GM12801 (cell line): ENCODE data around the gene SUOX.

Experiments
- TF ChIP-seq, protein P1 (sequence below): IDR thresholded peaks from one replicate; pipeline ENCODE4 v1.5.1; 2011; ENCODE audit warnings: control low read depth; ENCODE audit not compliant: insufficient read length; ENCODE audit errors: extremely low read depth

SUOX gene

DNA sequence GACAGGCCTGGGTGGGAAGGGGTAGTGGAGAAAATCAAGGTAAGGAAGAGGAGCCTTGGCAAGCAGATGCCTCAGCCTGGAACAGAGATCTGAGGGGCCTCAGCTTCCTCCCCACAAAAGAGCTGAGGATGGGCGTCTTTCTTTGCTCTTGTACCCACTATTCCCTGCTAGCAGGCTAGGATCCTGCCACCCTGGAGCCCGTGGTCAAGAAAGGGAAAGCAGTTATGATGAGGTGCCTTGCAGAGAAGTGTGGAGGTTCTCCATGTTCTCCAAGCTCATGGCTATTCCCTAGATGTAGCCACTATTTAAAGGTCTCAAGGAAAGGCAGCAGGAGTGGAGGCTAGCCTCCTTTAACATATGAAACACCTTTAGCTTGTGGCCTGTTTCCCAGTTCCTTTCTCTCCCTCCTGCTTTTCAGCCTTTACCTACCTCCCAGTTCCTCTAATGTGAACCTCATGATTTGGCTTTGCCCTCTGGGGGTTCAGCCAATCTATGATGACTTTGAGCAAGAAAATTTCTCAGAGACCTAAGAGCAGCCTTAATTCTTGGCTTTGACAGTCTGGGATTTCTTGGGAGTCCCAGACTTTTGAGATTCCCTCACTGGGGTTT lies 24.9 kb downstream of the SUOX start:
- TF ChIP-seq, protein P1, sequence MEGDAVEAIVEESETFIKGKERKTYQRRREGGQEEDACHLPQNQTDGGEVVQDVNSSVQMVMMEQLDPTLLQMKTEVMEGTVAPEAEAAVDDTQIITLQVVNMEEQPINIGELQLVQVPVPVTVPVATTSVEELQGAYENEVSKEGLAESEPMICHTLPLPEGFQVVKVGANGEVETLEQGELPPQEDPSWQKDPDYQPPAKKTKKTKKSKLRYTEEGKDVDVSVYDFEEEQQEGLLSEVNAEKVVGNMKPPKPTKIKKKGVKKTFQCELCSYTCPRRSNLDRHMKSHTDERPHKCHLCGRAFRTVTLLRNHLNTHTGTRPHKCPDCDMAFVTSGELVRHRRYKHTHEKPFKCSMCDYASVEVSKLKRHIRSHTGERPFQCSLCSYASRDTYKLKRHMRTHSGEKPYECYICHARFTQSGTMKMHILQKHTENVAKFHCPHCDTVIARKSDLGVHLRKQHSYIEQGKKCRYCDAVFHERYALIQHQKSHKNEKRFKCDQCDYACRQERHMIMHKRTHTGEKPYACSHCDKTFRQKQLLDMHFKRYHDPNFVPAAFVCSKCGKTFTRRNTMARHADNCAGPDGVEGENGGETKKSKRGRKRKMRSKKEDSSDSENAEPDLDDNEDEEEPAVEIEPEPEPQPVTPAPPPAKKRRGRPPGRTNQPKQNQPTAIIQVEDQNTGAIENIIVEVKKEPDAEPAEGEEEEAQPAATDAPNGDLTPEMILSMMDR = no peak

DNA sequence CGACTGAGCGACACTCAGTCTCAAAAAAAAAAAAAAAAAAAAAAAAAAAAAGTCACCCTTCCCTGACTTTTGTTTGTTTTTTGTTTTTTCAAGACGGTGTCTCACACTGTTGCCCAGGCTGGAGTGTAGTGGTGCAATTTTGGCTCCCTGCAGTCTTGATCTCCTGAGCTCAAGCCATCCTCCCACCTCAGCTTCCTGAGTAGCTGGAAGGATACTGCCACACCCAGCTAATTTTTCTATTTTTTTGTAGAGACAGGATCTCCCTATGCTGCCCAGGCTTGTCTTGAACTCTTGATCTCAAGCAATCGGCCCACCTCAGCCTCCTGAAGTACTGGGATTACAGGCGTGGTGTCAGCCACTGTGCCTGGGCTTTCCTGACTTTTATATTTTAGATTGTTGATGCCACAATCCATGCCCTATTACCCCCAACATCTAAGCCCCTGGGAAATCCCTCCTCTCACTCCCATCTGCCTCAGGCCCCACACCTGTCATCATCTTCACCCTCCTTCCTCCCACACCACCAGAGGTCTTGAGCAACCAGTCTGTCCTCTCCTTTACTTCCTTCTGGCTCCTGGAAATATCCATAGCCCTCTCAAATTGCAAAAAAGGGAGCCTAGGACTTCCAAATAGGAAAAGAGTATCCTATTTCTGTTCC lies 31.6 kb downstream of the SUOX start:
- TF ChIP-seq, protein P1 = no peak

DNA sequence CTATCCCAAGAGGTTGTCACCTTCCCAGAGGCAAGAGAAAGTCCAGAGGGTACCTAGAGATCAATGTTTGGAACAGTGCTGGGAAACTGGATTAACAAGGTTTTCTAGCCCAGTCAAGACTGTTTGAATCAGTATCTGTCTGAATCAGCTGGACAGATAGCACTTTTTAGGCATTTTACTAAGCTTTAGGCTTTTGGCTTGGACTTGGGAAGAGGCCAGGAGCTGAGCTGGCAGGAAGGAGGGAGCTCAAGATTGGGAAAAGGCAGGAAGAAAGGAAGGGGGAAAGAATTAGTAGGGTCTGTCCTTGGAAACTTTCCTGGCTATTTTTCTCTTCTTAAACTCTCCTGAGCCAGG lies 32.1 kb downstream of the SUOX start:
- TF ChIP-seq, protein P1 = no peak

DNA sequence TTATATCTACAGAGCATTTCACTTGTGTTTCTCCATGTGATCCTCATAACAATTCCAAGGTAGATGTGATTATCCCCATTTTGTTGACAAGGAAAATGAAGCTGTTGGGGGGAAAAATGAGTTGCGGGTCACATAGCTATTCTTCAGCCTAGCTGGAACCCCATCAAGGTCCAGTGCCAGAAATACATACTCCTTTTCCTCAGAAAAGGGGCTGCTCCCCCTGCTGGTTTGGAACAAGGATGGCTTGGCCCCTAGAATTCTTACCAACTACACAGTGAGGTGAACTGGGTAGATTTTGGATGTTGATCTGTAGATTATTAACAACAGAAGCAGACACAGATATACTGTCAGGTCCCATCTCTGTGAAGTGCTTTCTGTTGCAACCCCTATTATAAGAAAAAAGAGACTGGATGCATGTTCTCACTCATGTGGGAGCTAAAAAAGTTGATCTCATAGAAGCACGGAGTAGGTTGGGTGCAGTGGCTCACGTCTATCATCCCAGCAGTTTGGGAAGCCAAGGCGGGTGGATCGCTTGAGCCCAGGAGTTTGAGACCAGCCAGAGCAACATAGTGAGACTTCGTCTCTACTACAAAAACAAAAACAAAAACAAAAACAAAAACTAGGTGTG lies 32.7 kb downstream of the SUOX start:
- TF ChIP-seq, protein P1 = no peak

DNA sequence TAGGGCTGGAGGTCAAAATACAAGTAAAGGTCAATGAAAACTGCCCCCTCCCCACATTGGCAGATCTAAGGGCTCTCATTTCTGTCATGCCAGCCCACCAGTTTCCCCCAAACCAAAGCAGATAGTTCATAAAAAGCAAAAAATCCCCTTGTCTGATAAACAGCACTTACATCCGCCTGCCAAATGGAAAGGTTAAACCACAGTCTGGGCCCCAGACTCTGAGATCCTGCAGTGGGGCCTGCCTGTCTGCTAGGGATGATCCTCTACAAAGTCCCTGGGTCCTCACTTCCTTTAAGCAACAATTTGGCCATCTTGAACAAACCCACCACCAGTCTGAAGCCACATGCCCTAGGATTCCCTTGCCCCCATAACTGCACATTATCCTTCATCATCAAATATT lies 34.9 kb downstream of the SUOX start:
- TF ChIP-seq, protein P1 = no peak

DNA sequence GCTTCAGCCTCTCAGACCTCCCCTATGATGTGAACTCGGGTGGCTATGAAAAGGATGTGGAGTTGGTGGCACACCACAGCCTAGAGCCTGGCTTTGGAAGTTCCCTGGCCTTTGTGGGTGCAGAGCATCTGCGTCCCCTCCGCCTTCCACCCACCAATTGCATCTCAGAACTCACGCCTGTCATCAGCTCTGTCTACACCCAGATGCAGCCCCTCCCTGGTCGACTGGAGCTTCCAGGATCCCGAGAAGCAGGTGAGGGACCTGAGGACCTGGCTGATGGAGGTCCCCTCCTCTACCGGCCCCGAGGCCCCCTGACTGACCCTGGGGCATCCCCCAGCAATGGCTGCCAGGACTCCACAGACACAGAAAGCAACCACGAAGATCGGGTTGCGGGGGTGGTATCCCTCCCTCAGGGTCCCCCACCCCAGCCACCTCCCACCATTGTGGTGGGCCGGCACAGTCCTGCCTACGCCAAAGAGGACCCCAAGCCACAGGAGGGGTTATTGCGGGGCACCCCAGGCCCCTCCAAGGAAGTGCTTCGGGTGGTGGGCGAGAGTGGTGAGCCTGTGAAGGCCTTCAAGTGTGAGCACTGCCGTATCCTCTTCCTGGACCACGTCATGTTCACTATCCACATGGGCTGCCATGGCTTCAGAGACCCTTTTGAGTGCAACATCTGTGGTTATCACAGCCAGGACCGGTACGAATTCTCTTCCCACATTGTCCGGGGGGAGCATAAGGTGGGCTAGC lies 37.7 kb downstream of the SUOX start:
- TF ChIP-seq, protein P1 = no peak

DNA sequence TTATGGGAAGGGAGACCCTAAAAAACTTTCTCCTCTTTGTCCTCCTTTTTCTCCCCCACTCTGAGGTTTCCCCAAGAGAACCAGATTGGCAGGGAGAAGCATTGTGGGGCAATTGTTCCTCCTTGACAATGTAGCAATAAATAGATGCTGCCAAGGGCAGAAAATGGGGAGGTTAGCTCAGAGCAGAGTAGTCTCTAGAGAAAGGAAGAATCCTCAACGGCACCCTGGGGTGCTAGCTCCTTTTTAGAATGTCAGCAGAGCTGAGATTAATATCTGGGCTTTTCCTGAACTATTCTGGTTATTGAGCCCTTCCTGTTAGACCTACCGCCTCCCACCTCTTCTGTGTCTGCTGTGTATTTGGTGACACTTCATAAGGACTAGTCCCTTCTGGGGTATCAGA lies 40.1 kb downstream of the SUOX start:
- TF ChIP-seq, protein P1 = no peak
